Sigmoid colon (tissue), 4 donors: ENCODE measurements around the gene TUBGCP3.

ENCODE experiments used
- CTCF ChIP-seq, 4 experiments: fragments of 450-650 bp in 3 of 4; fragments of 200-600 bp in 1 of 4; IDR thresholded peaks; one replicate each; pipeline ENCODE4 v1.5.1; 2016 to 2019; ENCODE audit warnings: antibody characterized with exemption in 4 of 4, mild to moderate bottlenecking in 3 of 4, moderate library complexity in 2 of 4
- EP300 ChIP-seq, 4 donors: sonication (generic); formaldehyde crosslinking; IDR thresholded peaks; one replicate each; pipeline ENCODE4 v1.6.1; 2017; ENCODE audit warnings: antibody characterized with exemption in 4 of 4
- POLR2A ChIP-seq, 2 donors: fragments of 450-650 bp; IDR thresholded peaks; one replicate each; pipeline ENCODE4 v1.6.1; 2016; ENCODE audit warnings: antibody characterized with exemption in 2 of 2, mild to moderate bottlenecking in 2 of 2, moderate library complexity in 2 of 2
- POLR2AphosphoS5 ChIP-seq, 4 donors: sonication (generic); formaldehyde crosslinking; IDR thresholded peaks; one replicate each; pipeline ENCODE4 v1.6.1; 2017; ENCODE audit warnings: antibody characterized with exemption in 4 of 4

- TF ChIP-seq POLR2A (IDR thresholded peaks at IDR 0.05) = no peak
- no peak for TF ChIP-seq CTCF (IDR thresholded peaks at IDR 0.05)
- TF ChIP-seq POLR2AphosphoS5 (IDR thresholded peaks at IDR 0.05) = no peak
- no peak for TF ChIP-seq EP300 (IDR thresholded peaks at IDR 0.05)
Observed at GRCh38 chr13:112580912-112581311, 7.0 kb downstream of the TUBGCP3 start.
